Measurements from ENCODE around the gene ZNF593. TPM values are rescaled to one million over a fixed set of nuclear protein-coding genes. Genes with fewer than 3 reads are reported as not detected.
A peak's percentile ranks its signal among the peaks of the same experiment; 100 is the strongest.

Gene ZNF593
- total and polyA plus RNA-seq, 2 of the 13 experiments (the other 11 are each of a cell fraction or from before 2014, with no cell fraction given) = 37.3 to 55.8 TPM

DNA sequence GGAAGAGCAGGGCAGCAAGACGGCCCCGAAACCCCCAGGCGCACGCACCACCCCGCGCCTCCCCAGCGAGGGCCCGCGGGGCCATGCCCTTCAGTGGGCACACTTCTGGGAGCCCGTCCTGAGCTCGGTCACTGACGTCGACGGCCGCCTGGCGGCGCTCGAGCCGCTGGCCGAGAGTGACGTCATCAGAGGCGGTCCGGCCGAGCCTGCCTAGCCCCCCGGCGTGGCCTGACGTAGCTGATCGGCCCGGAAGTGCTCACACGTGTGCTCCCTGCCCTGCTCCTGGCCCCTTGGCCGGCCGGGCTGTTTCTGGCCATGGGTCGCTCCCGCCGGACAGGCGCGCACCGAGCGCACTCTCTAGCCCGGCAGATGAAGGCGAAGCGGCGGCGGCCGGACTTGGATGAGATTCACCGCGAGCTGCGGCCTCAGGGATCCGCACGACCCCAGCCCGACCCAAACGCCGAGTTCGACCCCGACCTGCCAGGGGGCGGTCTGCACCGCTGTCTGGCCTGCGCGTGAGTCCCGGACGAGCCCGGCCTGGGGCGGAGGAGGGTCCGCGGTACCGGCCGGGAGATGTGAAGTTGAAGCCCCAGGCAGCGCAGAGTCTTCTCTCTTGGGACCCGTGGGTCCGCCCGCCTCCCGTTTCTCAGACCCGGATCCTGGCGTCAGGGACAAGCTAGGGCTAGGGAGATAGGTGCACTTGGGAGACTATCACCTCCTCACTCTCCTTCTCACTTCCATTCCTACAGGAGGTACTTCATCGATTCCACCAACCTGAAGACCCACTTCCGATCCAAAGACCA, at the start of gene ZNF593 (continued):
- TF ChIP-seq, protein P1, sequence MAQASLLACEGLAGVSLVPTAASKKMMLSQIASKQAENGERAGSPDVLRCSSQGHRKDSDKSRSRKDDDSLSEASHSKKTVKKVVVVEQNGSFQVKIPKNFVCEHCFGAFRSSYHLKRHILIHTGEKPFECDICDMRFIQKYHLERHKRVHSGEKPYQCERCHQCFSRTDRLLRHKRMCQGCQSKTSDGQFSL (CRISPR knock-in tag; IDR thresholded peaks at IDR 0.05) = peak; percentile 74
- peak; percentile 62; the same call in 1 of the 2 replicates for TF ChIP-seq KDM5A (IDR thresholded peaks at IDR 0.05; ENCODE audit: borderline replicate concordance, low read length)
- TF ChIP-seq SCMH1 (CRISPR knock-in tag; IDR thresholded peaks at IDR 0.05; ENCODE audit: borderline replicate concordance) = no peak
- peak; percentile 81; the same call in 1 of the 2 replicates for TF ChIP-seq ZNF563 (CRISPR knock-in tag; IDR thresholded peaks at IDR 0.05)
- TF ChIP-seq CHD2 (IDR thresholded peaks at IDR 0.05; ENCODE audit: low read depth, low read length) = no peak
- TF ChIP-seq ZSCAN20 (CRISPR knock-in tag; IDR thresholded peaks at IDR 0.05; ENCODE audit: borderline replicate concordance) = 0 out of 2 replicates have a peak, but pooled peaks have one; percentile 37
- TF ChIP-seq, protein P2, sequence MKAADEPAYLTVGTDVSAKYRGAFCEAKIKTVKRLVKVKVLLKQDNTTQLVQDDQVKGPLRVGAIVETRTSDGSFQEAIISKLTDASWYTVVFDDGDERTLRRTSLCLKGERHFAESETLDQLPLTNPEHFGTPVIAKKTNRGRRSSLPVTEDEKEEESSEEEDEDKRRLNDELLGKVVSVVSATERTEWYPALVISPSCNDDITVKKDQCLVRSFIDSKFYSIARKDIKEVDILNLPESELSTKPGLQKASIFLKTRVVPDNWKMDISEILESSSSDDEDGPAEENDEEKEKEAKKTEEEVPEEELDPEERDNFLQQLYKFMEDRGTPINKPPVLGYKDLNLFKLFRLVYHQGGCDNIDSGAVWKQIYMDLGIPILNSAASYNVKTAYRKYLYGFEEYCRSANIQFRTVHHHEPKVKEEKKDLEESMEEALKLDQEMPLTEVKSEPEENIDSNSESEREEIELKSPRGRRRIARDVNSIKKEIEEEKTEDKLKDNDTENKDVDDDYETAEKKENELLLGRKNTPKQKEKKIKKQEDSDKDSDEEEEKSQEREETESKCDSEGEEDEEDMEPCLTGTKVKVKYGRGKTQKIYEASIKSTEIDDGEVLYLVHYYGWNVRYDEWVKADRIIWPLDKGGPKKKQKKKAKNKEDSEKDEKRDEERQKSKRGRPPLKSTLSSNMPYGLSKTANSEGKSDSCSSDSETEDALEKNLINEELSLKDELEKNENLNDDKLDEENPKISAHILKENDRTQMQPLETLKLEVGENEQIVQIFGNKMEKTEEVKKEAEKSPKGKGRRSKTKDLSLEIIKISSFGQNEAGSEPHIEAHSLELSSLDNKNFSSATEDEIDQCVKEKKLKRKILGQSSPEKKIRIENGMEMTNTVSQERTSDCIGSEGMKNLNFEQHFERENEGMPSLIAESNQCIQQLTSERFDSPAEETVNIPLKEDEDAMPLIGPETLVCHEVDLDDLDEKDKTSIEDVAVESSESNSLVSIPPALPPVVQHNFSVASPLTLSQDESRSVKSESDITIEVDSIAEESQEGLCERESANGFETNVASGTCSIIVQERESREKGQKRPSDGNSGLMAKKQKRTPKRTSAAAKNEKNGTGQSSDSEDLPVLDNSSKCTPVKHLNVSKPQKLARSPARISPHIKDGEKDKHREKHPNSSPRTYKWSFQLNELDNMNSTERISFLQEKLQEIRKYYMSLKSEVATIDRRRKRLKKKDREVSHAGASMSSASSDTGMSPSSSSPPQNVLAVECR (CRISPR knock-in tag; IDR thresholded peaks at IDR 0.05; ENCODE audit: borderline replicate concordance) = peak; percentile 99
- TF ChIP-seq, protein P3, sequence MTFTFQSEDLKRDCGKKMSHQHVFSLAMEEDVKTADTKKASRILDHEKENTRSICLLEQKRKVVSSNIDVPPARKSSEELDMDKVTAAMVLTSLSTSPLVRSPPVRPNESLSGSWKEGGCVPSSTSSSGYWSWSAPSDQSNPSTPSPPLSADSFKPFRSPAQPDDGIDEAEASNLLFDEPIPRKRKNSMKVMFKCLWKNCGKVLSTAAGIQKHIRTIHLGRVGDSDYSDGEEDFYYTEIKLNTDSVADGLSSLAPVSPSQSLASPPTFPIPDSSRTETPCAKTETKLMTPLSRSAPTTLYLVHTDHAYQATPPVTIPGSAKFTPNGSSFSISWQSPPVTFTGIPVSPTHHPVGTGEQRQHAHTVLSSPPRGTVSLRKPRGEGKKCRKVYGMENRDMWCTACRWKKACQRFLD (CRISPR knock-in tag; IDR thresholded peaks at IDR 0.05; ENCODE audit: borderline replicate concordance) = peak; percentile 89; the same call in 1 of the 2 replicates
- TF ChIP-seq, protein P4, sequence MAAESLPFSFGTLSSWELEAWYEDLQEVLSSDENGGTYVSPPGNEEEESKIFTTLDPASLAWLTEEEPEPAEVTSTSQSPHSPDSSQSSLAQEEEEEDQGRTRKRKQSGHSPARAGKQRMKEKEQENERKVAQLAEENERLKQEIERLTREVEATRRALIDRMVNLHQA (CRISPR knock-in tag; IDR thresholded peaks at IDR 0.05) = no peak
- 0 out of 2 replicates have a peak, but pooled peaks have one; percentile 79 for TF ChIP-seq NR1H2 (CRISPR knock-in tag; IDR thresholded peaks at IDR 0.05; ENCODE audit: borderline replicate concordance, low read depth)
- TF ChIP-seq, protein P5, sequence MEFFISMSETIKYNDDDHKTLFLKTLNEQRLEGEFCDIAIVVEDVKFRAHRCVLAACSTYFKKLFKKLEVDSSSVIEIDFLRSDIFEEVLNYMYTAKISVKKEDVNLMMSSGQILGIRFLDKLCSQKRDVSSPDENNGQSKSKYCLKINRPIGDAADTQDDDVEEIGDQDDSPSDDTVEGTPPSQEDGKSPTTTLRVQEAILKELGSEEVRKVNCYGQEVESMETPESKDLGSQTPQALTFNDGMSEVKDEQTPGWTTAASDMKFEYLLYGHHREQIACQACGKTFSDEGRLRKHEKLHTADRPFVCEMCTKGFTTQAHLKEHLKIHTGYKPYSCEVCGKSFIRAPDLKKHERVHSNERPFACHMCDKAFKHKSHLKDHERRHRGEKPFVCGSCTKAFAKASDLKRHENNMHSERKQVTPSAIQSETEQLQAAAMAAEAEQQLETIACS (CRISPR knock-in tag; IDR thresholded peaks at IDR 0.05) = peak; percentile 68
- TF ChIP-seq, protein P6, sequence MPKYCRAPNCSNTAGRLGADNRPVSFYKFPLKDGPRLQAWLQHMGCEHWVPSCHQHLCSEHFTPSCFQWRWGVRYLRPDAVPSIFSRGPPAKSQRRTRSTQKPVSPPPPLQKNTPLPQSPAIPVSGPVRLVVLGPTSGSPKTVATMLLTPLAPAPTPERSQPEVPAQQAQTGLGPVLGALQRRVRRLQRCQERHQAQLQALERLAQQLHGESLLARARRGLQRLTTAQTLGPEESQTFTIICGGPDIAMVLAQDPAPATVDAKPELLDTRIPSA (CRISPR knock-in tag; IDR thresholded peaks at IDR 0.05; ENCODE audit: borderline replicate concordance) = 0 out of 2 replicates have a peak, but pooled peaks have one; percentile 34
- TF ChIP-seq ZNF33A (CRISPR knock-in tag; IDR thresholded peaks at IDR 0.05; ENCODE audit: borderline replicate concordance) = no peak
- peak; percentile 29; the same call in 1 of the 2 replicates for TF ChIP-seq MIXL1 (CRISPR knock-in tag; IDR thresholded peaks at IDR 0.05)
- TF ChIP-seq ELF1 (CRISPR knock-in tag; IDR thresholded peaks at IDR 0.05) = peak; percentile 95
- peak; percentile 68; the same call in 1 of the 2 replicates for TF ChIP-seq CBFB (CRISPR knock-in tag; IDR thresholded peaks at IDR 0.05)
- TF ChIP-seq MIER2 (CRISPR knock-in tag; IDR thresholded peaks at IDR 0.05) = 0 out of 2 replicates have a peak, but pooled peaks have one; percentile 33
- TF ChIP-seq, protein P7, sequence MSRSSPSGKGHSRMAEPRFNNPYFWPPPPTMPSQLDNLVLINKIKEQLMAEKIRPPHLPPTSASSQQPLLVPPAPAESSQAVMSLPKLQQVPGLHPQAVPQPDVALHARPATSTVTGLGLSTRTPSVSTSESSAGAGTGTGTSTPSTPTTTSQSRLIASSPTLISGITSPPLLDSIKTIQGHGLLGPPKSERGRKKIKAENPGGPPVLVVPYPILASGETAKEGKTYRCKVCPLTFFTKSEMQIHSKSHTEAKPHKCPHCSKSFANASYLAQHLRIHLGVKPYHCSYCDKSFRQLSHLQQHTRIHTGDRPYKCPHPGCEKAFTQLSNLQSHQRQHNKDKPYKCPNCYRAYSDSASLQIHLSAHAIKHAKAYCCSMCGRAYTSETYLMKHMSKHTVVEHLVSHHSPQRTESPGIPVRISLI (CRISPR knock-in tag; IDR thresholded peaks at IDR 0.05; ENCODE audit: borderline replicate concordance) = peak; percentile 51; the same call in 1 of the 2 replicates
